AG10803 (cell line): Measurements from ENCODE around the gene PRXL2A.
A peak's percentile ranks its signal among the peaks of the same experiment; 100 is the strongest.

Experiments
- DNase-seq: peaks from one replicate; pipeline ENCODE4 v3.0.0; 2010; ENCODE audit warnings: low read depth
- H3K4me3 ChIP-seq: 2 replicates; pipeline ENCODE4 v1.5.1; 2011; ENCODE audit warnings: mild to moderate bottlenecking, low read length, control low read depth
- TF ChIP-seq, protein P1 (sequence below): conservative IDR thresholded peaks from 2 replicates; pipeline ENCODE4 v1.5.1; 2011; ENCODE audit warnings: mild to moderate bottlenecking, low read length, control low read depth, inconsistent platforms

PRXL2A gene

GRCh38 chr10:80379701-80380100, 28.6 kb upstream of the PRXL2A start:
- TF ChIP-seq, protein P1, sequence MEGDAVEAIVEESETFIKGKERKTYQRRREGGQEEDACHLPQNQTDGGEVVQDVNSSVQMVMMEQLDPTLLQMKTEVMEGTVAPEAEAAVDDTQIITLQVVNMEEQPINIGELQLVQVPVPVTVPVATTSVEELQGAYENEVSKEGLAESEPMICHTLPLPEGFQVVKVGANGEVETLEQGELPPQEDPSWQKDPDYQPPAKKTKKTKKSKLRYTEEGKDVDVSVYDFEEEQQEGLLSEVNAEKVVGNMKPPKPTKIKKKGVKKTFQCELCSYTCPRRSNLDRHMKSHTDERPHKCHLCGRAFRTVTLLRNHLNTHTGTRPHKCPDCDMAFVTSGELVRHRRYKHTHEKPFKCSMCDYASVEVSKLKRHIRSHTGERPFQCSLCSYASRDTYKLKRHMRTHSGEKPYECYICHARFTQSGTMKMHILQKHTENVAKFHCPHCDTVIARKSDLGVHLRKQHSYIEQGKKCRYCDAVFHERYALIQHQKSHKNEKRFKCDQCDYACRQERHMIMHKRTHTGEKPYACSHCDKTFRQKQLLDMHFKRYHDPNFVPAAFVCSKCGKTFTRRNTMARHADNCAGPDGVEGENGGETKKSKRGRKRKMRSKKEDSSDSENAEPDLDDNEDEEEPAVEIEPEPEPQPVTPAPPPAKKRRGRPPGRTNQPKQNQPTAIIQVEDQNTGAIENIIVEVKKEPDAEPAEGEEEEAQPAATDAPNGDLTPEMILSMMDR, result no peak
- no peak overlapping the region for H3K4me3 ChIP-seq
- no peak for DNase-seq

DNA sequence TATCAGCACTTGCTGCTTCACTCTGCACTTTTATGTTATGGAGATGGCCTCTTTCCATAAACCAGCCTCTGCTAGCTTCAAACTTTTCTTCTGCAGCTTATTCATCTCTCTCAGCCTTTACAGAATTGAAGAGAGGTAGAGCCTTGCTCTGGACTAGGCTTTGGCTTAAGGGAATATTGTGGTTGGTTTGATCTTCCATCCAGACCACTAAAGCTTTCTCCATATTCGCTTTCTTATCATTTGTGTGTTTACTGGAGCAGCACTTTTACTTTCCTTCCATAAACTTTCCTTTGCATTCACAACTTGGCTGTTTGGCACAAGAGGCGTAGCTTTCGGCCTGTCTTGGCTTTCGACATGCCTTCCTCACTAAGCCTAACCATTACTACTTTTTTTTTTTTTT, 28.2 kb upstream of the PRXL2A start:
- no peak for DNase-seq
- TF ChIP-seq, protein P1, result no peak
- H3K4me3 ChIP-seq, result no peak overlapping the region

- DNase-seq, result peak; percentile 19
- TF ChIP-seq, protein P1, result peak; percentile 73
- no peak overlapping the region for H3K4me3 ChIP-seq
Observed at GRCh38 chr10:80382989-80383388, 25.4 kb upstream of the PRXL2A start.

GRCh38 chr10:80390740-80391139, 17.6 kb upstream of the PRXL2A start:
- TF ChIP-seq, protein P1, result no peak
- H3K4me3 ChIP-seq, result no peak overlapping the region
- no peak for DNase-seq

DNA sequence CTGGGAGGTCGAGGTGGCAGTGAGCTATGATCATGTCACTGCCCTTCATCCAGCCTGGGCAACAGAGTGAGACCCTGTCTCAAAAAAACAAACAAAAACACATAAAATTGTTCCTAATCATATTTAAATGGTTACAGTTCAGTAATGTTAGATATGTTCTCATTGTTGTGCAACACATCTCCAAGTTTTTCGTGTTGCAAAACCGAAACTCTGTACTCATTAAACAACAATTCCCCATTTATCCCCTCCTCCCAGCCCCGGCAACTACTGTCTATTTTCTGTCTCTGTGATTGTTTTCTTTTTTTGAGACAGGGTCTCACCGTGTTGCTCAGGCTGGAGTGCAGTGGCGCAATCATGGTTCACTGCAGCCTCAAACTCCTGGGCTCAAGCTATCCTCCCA, 16.1 kb upstream of the PRXL2A start:
- TF ChIP-seq, protein P1, result no peak
- H3K4me3 ChIP-seq, result no peak overlapping the region
- DNase-seq, result no peak

GRCh38 chr10:80394358-80394916, 13.9 kb upstream of the PRXL2A start:
- DNase-seq, result no peak
- TF ChIP-seq, protein P1, result no peak
- no peak overlapping the region for H3K4me3 ChIP-seq

GRCh38 chr10:80397014-80397413, 11.3 kb upstream of the PRXL2A start:
- no peak for DNase-seq
- TF ChIP-seq, protein P1, result no peak
- H3K4me3 ChIP-seq, result no peak overlapping the region
